Ectodermal cell (in vitro differentiated cells): Measurements from ENCODE around the gene GLB1L3.

Experiments
- H3K27ac ChIP-seq: 2 replicates; pipeline ENCODE4 v1.7.0; 2013; ENCODE audit warnings: mild to moderate bottlenecking, low read depth, low read length; ENCODE audit not compliant: insufficient read depth, poor library complexity, severe bottlenecking
- H3K27me3 ChIP-seq: 2 replicates; pipeline ENCODE4 v1.7.0; 2013; ENCODE audit warnings: mild to moderate bottlenecking, low read length; ENCODE audit not compliant: insufficient read depth, control insufficient read depth, poor library complexity, severe bottlenecking
- H3K36me3 ChIP-seq: one replicate; pipeline ENCODE4 v1.7.0; 2013; ENCODE audit warnings: low read length; ENCODE audit not compliant: control insufficient read depth, insufficient read depth
- H3K4me1 ChIP-seq: one replicate; pipeline ENCODE4 v1.7.0; 2013; ENCODE audit warnings: low read length; ENCODE audit not compliant: control insufficient read depth, insufficient read depth
- H3K4me3 ChIP-seq: 2 replicates; pipeline ENCODE4 v1.7.0; 2013; ENCODE audit warnings: low read depth, low read length, control low read depth; ENCODE audit not compliant: insufficient read depth
- H3K9me3 ChIP-seq: 2 replicates; pipeline ENCODE4 v1.7.0; 2013; ENCODE audit warnings: mild to moderate bottlenecking, low read length, moderate library complexity; ENCODE audit not compliant: control insufficient read depth
- WGBS, 2 experiments: methylation state at CpG; one replicate each; pipeline ENCODE4 v1.1.7; 2013; ENCODE audit warnings: missing lambda C conversion rate in 2 of 2; 5-methylcytosine and 5-hydroxymethylcytosine counted together

Gene GLB1L3

GRCh38 chr11:134287561-134287960 lies 11.4 kb downstream of the GLB1L3 start:
- H3K36me3 ChIP-seq = no peaks in the 10 kb centered on the region
- H3K27me3 ChIP-seq = no peaks in the 10 kb centered on the region
- H3K27ac ChIP-seq = no peak overlapping the region
- H3K9me3 ChIP-seq = no peaks in the 10 kb centered on the region
- no peaks in the 10 kb centered on the region for H3K4me1 ChIP-seq
- H3K4me3 ChIP-seq = no peak overlapping the region
- 92 to 95% methylated on average over 12 of the region's 12 CpGs for WGBS, 2 experiments

- H3K36me3 ChIP-seq = no peaks in the 10 kb centered on the region
- H3K4me1 ChIP-seq = no peaks in the 10 kb centered on the region
- H3K27me3 ChIP-seq = no peaks in the 10 kb centered on the region
- 95 to 96% methylated on average over 13 of the region's 13 CpGs for WGBS, 2 experiments
- no peak overlapping the region for H3K27ac ChIP-seq
- no peaks in the 10 kb centered on the region for H3K9me3 ChIP-seq
- no peak overlapping the region for H3K4me3 ChIP-seq
Observed at GRCh38 chr11:134288486-134288885, 12.3 kb downstream of the GLB1L3 start.

- no peaks in the 10 kb centered on the region for H3K9me3 ChIP-seq
- H3K4me1 ChIP-seq = no peaks in the 10 kb centered on the region
- no peaks in the 10 kb centered on the region for H3K27me3 ChIP-seq
- H3K36me3 ChIP-seq = no peaks in the 10 kb centered on the region
- H3K4me3 ChIP-seq = no peak overlapping the region
- WGBS, 2 experiments = 85 to 88% methylated on average over 4 of the region's 4 CpGs
- H3K27ac ChIP-seq = no peak overlapping the region
Observed at GRCh38 chr11:134289167-134289566, 13.0 kb downstream of the GLB1L3 start.

GRCh38 chr11:134289789-134290188 lies 13.6 kb downstream of the GLB1L3 start:
- 60% methylated on average over 12 of the region's 12 CpGs for WGBS, 2 experiments
- Histone ChIP-seq H3K36me3 (no peaks in the 10 kb centered on the region), H3K9me3 (no peaks in the 10 kb centered on the region), H3K27ac (no peak overlapping the region), H3K4me3 (no peak overlapping the region), H3K27me3 (no peaks in the 10 kb centered on the region), H3K4me1 (no peaks in the 10 kb centered on the region)

- Histone ChIP-seq H3K4me3 (no peak overlapping the region), H3K27me3 (no peaks in the 10 kb centered on the region), H3K9me3 (no peaks in the 10 kb centered on the region), H3K27ac (no peak overlapping the region), H3K36me3 (no peaks in the 10 kb centered on the region), H3K4me1 (no peaks in the 10 kb centered on the region)
- 91 to 95% methylated on average over 7 of the region's 7 CpGs for WGBS, 2 experiments
Observed at GRCh38 chr11:134290646-134291045, 14.5 kb downstream of the GLB1L3 start.

GRCh38 chr11:134291196-134291595 lies 15.0 kb downstream of the GLB1L3 start:
- no peaks in the 10 kb centered on the region for H3K9me3 ChIP-seq
- no peaks in the 10 kb centered on the region for H3K4me1 ChIP-seq
- no peaks in the 10 kb centered on the region for H3K36me3 ChIP-seq
- 86 to 87% methylated on average over 6 of the region's 6 CpGs for WGBS, 2 experiments
- H3K27ac ChIP-seq = no peak overlapping the region
- H3K27me3 ChIP-seq = no peaks in the 10 kb centered on the region
- H3K4me3 ChIP-seq = no peak overlapping the region

GRCh38 chr11:134292661-134293060 lies 16.5 kb downstream of the GLB1L3 start:
- Histone ChIP-seq H3K27me3 (no peaks in the 10 kb centered on the region), H3K36me3 (no peaks in the 10 kb centered on the region), H3K4me1 (no peaks in the 10 kb centered on the region), H3K27ac (no peak overlapping the region), H3K4me3 (no peak overlapping the region), H3K9me3 (no peaks in the 10 kb centered on the region)
- WGBS, 2 experiments = 85% methylated on average over 15 of the region's 15 CpGs

- Histone ChIP-seq H3K27me3 (no peaks in the 10 kb centered on the region), H3K36me3 (no peaks in the 10 kb centered on the region), H3K9me3 (no peaks in the 10 kb centered on the region), H3K27ac (no peak overlapping the region), H3K4me1 (no peaks in the 10 kb centered on the region), H3K4me3 (no peak overlapping the region)
- WGBS, 2 experiments = 88 to 91% methylated on average over 20 of the region's 20 CpGs
Observed at GRCh38 chr11:134293119-134294113, 17.2 kb downstream of the GLB1L3 start.

GRCh38 chr11:134294664-134295063 lies 18.5 kb downstream of the GLB1L3 start:
- Histone ChIP-seq H3K4me3 (no peak overlapping the region), H3K27me3 (no peaks in the 10 kb centered on the region), H3K9me3 (no peaks in the 10 kb centered on the region), H3K27ac (no peak overlapping the region), H3K4me1 (no peaks in the 10 kb centered on the region), H3K36me3 (no peaks in the 10 kb centered on the region)
- 80% methylated on average over 9 of the region's 9 CpGs for WGBS, 2 experiments

GRCh38 chr11:134312223-134312622 lies 36.0 kb downstream of the GLB1L3 start:
- H3K27me3 ChIP-seq = no peaks in the 10 kb centered on the region
- H3K9me3 ChIP-seq = no peaks in the 10 kb centered on the region
- no peak overlapping the region for H3K4me3 ChIP-seq
- no peak overlapping the region for H3K27ac ChIP-seq
- 84 to 89% methylated on average over 12 of the region's 12 CpGs for whole genome bisulfite sequencing, 2 experiments
- H3K4me1 ChIP-seq = no peaks in the 10 kb centered on the region
- H3K36me3 ChIP-seq = no peaks in the 10 kb centered on the region
